BLaER1 treated with 17β-estradiol and CSF1 and Interleukin-3, amounts not matched to agents 10 nM and 100 nM (cell line): ENCODE data around the gene RHO.
A peak's percentile ranks its signal among the peaks of the same experiment; 100 is the strongest.
"Not testable (repeated sequence)": the region's sequence is repeated elsewhere in the genome, so short reads cannot be mapped to it uniquely, and the experiment has no call there.

Experiments
- H3K27ac ChIP-seq, 11 experiments: shearing (Covaris generic); formaldehyde crosslinking; 2 replicates each; pipeline ENCODE4 v1.8.1; 2022
- H3K27me3 ChIP-seq, 11 experiments: shearing (Covaris generic); formaldehyde crosslinking; 2 replicates each; pipeline ENCODE4 v1.8.1; 2022
- H3K36me3 ChIP-seq, 11 experiments: shearing (Covaris generic); formaldehyde crosslinking; 2 replicates each; pipeline ENCODE4 v1.8.1; 2022
- H3K4me1 ChIP-seq, 10 experiments: shearing (Covaris generic); formaldehyde crosslinking; 2 replicates each; pipeline ENCODE4 v1.8.1; 2022
- H3K4me2 ChIP-seq, 11 experiments: shearing (Covaris generic); formaldehyde crosslinking; 2 replicates each; pipeline ENCODE4 v1.8.1; 2022
- H3K4me3 ChIP-seq, 10 experiments: shearing (Covaris generic); formaldehyde crosslinking; 2 replicates each; pipeline ENCODE4 v1.8.1; 2022
- H3K9ac ChIP-seq, 11 experiments: shearing (Covaris generic); formaldehyde crosslinking; 2 replicates each; pipeline ENCODE4 v1.8.1; 2022
- H3K9me3 ChIP-seq, 11 experiments: shearing (Covaris generic); formaldehyde crosslinking; replicated peaks in 1 of 11; 2 replicates each; pipeline ENCODE4 v1.8.1; 2022
- H4K20me1 ChIP-seq, 11 experiments: shearing (Covaris generic); formaldehyde crosslinking; 2 replicates each; pipeline ENCODE4 v1.8.1; 2022
- Cebpa-rat ChIP-seq, 11 experiments: shearing (Covaris generic); IDR thresholded peaks; 2 replicates each; pipeline ENCODE4 v1.8.1; 2022

Gene RHO

GRCh38 chr3:129528589-129529100, at the start of gene RHO:
Gene RHO (plus strand): TSS chr3:129528639. CDS start chr3:129528734, 95 bp downstream.
- no peaks in the 10 kb centered on the region for H4K20me1 ChIP-seq
- 0 out of 22 replicates have a peak within 1 kb of the TSS, but pooled peaks of 1 of the 11 experiments have one; percentile 13 for H3K9ac ChIP-seq
- no peak for TF ChIP-seq Cebpa-rat (IDR thresholded peaks at IDR 0.05)
- H3K9me3 ChIP-seq: no peaks in the 10 kb centered on the region
- no peak within 1 kb of the TSS for H3K4me3 ChIP-seq
- no peaks in the 10 kb centered on the region for H3K27me3 ChIP-seq
- H3K27ac ChIP-seq: peak within 1 kb of the TSS in 7 of 11 experiments; percentile 15 to 87 (median 34); a peak in 9 of 22 replicates
- peaks cover 6 to 58% (median 30%) of the 10 kb centered on the region in 10 experiments; a peak in 19 of 20 replicates for H3K4me1 ChIP-seq
- H3K4me2 ChIP-seq: peak within 1 kb of the TSS in 3 of 11 experiments; percentile 10 to 75 (median 26); a peak in 3 of 22 replicates
- H3K36me3 ChIP-seq: no peaks in the 10 kb centered on the region

DNA sequence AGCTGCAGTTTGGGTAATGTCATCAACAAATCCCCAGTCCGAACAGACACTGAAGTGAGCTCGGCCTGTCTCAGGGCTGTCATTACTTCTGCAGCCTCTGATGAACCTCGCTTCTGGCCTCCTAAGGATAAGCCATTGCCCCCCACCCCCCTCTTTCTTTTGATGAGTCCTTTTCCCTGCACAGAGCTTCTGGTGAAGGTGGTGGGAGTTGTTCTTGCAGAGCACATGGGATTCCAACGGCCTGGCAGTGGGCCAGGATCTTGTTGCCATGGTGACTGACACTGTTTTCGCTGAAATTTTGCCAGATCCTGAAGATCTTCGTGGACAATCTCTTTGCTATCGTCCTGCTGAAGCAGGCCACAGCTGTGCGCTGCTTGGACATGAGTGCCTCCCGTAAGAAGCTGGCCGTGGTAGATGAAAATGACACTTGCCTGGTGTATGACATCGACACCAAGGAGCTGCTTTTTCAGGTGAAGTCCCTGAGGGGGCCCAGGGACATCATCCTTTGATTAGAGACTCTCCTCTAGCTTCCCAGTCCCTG, 47.1 kb upstream of the RHO start:
- H3K36me3 ChIP-seq: peaks cover 44 to 99% (median 73%) of the 10 kb centered on the region in 11 experiments
- H3K27me3 ChIP-seq, H3K9ac ChIP-seq, H3K4me3 ChIP-seq, H3K9me3 ChIP-seq, H4K20me1 ChIP-seq: not testable (repeated sequence)
- peak overlapping the region in 1 of 11 experiments; percentile 31; a peak in 1 of 22 replicates for H3K4me2 ChIP-seq
- H3K27ac ChIP-seq: 0 out of 22 replicates have a peak overlapping the region, but pooled peaks of 1 of the 11 experiments have one; percentile 39
- peaks cover 0 to 48% (median 0%) of the 10 kb centered on the region in 10 experiments; a peak in 7 of 20 replicates for H3K4me1 ChIP-seq

GRCh38 chr3:129481766-129482332, 46.6 kb upstream of the RHO start:
- Histone ChIP-seq H3K9ac (no peak overlapping the region), H4K20me1 (no peaks in the 10 kb centered on the region), H3K4me3 (no peak overlapping the region), H3K4me2 (peak overlapping the region in 3 of 11 experiments; percentile 29 to 36 (median 31); a peak in 5 of 22 replicates), H3K9me3 (no peaks in the 10 kb centered on the region), H3K27me3 (no peaks in the 10 kb centered on the region), H3K27ac (peak overlapping the region in 2 of 11 experiments; percentile 39 to 60; a peak in 5 of 22 replicates), H3K36me3 (peaks cover 39 to 99% (median 68%) of the 10 kb centered on the region in 11 experiments), H3K4me1 (peaks cover 0 to 53% (median 0%) of the 10 kb centered on the region in 10 experiments; a peak in 7 of 20 replicates)
- TF ChIP-seq Cebpa-rat (IDR thresholded peaks at IDR 0.05): no peak

- Histone ChIP-seq H3K4me3 (no peak overlapping the region), H3K9ac (0 out of 22 replicates have a peak overlapping the region, but pooled peaks of 1 of the 11 experiments have one; percentile 8), H3K27me3 (no peaks in the 10 kb centered on the region), H3K27ac (peak overlapping the region in 3 of 11 experiments; percentile 22 to 60 (median 39); a peak in 5 of 22 replicates), H3K9me3 (no peaks in the 10 kb centered on the region), H3K36me3 (peaks cover 30 to 97% (median 59%) of the 10 kb centered on the region in 11 experiments), H3K4me1 (peaks cover 0 to 62% (median 0%) of the 10 kb centered on the region in 10 experiments; a peak in 7 of 20 replicates), H3K4me2 (peak overlapping the region in 3 of 11 experiments; percentile 29 to 36 (median 31); a peak in 5 of 22 replicates), H4K20me1 (no peaks in the 10 kb centered on the region)
- no peak for TF ChIP-seq Cebpa-rat (IDR thresholded peaks at IDR 0.05)
Measured at GRCh38 chr3:129482721-129483120, 45.7 kb upstream of the RHO start.

DNA sequence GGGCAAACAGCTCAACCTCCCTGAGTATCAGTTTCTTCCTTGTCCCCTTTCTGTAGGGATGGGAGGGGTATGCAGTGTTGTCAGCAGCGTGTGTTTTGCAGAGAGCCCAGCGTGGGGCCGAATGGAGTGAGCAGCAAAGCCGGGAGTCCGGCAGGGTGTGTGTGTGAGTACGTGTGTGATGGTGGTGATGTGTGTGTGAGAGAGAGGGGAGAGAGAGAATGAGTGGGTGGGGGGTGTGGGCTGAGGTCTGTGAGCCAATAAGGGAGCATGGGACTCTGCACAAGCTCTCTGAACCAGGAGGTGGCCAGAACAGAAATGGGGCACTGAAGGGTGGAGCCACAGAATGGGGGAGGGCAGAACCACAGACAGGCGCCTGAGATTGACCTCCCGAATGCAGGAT, 44.6 kb upstream of the RHO start:
- H3K9me3 ChIP-seq: no peaks in the 10 kb centered on the region
- no peaks in the 10 kb centered on the region for H4K20me1 ChIP-seq
- no peaks in the 10 kb centered on the region for H3K27me3 ChIP-seq
- H3K4me1 ChIP-seq: peaks cover 0 to 73% (median 0%) of the 10 kb centered on the region in 10 experiments; a peak in 7 of 20 replicates
- H3K4me2 ChIP-seq: peak overlapping the region in 2 of 11 experiments; percentile 77 to 82; a peak in 4 of 22 replicates
- no peak overlapping the region for H3K9ac ChIP-seq
- H3K36me3 ChIP-seq: peaks cover 21 to 90% (median 48%) of the 10 kb centered on the region in 11 experiments
- peak overlapping the region in 1 of 11 experiments; percentile 85; a peak in 1 of 22 replicates for H3K27ac ChIP-seq
- no peak for TF ChIP-seq Cebpa-rat (IDR thresholded peaks at IDR 0.05)
- no peak overlapping the region for H3K4me3 ChIP-seq

DNA sequence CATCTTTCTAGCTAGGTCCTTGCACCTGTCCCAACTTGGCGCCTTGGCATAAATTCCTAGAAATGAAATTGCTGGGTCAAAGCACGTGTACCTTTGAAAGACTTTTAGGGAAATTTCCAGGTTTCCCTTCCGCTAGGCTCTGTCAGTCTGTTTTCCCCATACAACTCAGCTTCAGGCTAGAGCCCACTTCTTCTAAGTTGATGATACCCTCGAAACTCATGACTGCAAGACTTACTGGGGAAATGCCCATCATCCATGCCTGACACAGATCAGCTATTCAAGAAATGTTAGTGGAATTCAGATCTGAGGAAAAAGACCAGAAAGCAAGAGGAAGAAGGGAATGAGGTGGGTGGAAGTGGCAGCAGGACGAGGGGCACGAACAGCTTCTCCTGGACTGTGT, 43.3 kb upstream of the RHO start:
- not testable (repeated sequence) for H3K4me3 ChIP-seq, H4K20me1 ChIP-seq, H3K9me3 ChIP-seq, H3K27me3 ChIP-seq
- peak overlapping the region in 3 of 11 experiments; percentile 22 to 73 (median 67); a peak in 4 of 22 replicates for H3K9ac ChIP-seq
- peak overlapping the region in 3 of 11 experiments; percentile 55 to 82 (median 77); a peak in 6 of 22 replicates for H3K4me2 ChIP-seq
- peaks cover 12 to 78% (median 36%) of the 10 kb centered on the region in 11 experiments for H3K36me3 ChIP-seq
- peak overlapping the region in 3 of 11 experiments; percentile 81 to 86 (median 85); a peak in 6 of 22 replicates for H3K27ac ChIP-seq
- H3K4me1 ChIP-seq: peaks cover 0 to 86% (median 0%) of the 10 kb centered on the region in 10 experiments; a peak in 8 of 20 replicates

DNA sequence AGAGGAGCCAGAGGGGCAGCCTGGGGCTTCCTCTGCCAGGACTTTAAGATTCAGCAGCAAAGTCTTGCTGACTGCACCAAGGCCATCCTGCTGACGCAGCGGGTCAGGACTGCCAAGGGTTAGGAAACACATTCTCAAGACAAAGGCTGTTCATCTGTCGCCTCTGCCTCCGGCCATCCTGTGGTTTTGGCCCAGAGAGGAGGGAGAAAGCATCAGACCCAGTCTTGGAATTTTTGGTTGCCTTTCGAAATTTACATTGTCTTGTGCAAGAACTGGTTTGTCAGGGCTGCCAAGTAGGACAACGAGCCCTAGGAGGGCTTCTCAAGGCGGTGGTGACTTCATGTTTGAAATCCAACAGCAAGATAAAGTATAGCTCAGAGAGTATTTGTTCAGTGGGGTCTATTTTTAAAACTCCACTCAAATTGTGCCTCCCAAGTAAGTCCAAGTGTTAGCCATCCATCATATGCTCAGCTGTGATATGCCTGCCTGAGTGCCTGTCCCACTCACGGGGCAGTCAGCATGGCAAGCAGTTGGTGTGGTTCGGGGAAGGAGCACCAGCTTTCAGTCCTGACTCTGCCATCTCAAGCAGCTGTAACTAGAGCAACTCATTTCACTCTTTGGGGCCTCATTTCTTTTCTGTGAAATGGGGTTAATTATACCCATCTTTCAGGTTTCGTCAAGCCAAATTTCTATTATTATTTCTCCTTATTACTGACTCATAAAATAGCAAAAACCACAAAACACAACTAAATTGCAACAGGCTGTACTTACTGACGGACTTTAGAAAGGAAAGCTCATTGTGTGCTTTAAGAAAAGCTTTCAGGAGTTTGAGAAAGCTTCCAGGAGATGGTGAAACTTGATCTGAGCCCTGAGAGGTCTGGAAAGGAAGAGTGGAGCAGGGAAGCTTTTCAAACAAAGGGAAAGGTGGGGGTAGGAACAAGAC, 42.4 kb upstream of the RHO start:
- Histone ChIP-seq H3K4me2 (peak overlapping the region in 3 of 11 experiments; percentile 55 to 82 (median 77); a peak in 6 of 22 replicates), H3K4me1 (peaks cover 4 to 94% (median 8%) of the 10 kb centered on the region in 10 experiments; a peak in 15 of 20 replicates), H3K36me3 (peaks cover 9 to 70% (median 27%) of the 10 kb centered on the region in 11 experiments; a peak in 20 of 22 replicates), H3K4me3 (no peak overlapping the region), H3K27ac (peak overlapping the region in 4 of 11 experiments; percentile 11 to 86 (median 83); a peak in 7 of 22 replicates), H3K9ac (peak overlapping the region in 3 of 11 experiments; percentile 67 to 77 (median 73); a peak in 7 of 22 replicates), H3K27me3 (no peaks in the 10 kb centered on the region), H3K9me3 (no peaks in the 10 kb centered on the region), H4K20me1 (no peaks in the 10 kb centered on the region)
- peak in 3 of 11 experiments; percentile 46 to 69 (median 68); a peak in 4 of 22 replicates for TF ChIP-seq Cebpa-rat (IDR thresholded peaks at IDR 0.05)

- Histone ChIP-seq H3K4me3 (no peak overlapping the region), H3K9me3 (no peaks in the 10 kb centered on the region), H3K27ac (peak overlapping the region in 4 of 11 experiments; percentile 11 to 86 (median 83); a peak in 6 of 22 replicates), H3K27me3 (no peaks in the 10 kb centered on the region), H3K36me3 (peaks cover 5 to 66% (median 23%) of the 10 kb centered on the region in 11 experiments; a peak in 19 of 22 replicates), H3K4me2 (peak overlapping the region in 3 of 11 experiments; percentile 55 to 82 (median 77); a peak in 6 of 22 replicates), H4K20me1 (no peaks in the 10 kb centered on the region), H3K9ac (peak overlapping the region in 3 of 11 experiments; percentile 67 to 77 (median 73); a peak in 6 of 22 replicates), H3K4me1 (peaks cover 4 to 100% (median 8%) of the 10 kb centered on the region in 10 experiments; a peak in 15 of 20 replicates)
- no peak for TF ChIP-seq Cebpa-rat (IDR thresholded peaks at IDR 0.05)
Measured at GRCh38 chr3:129486664-129487035, 41.8 kb upstream of the RHO start.
